ENCODE measurements around the gene ILK. TPM values are rescaled to one million over a fixed set of nuclear protein-coding genes. Genes with fewer than 3 reads are reported as not detected.
A peak's percentile ranks its signal among the peaks of the same experiment; 100 is the strongest.

ILK gene
- total and polyA plus RNA-seq, 2 of the 13 experiments (the other 11 are each of a cell fraction or from before 2014, with no cell fraction given): 70.3 to 108 TPM

GRCh38 chr11:6604081-6604626, 580 bp downstream of the ILK start (continued):
- TF ChIP-seq EED (CRISPR knock-in tag; IDR thresholded peaks at IDR 0.05) (no peak), EEA1 (CRISPR knock-in tag; IDR thresholded peaks at IDR 0.05; ENCODE audit: borderline replicate concordance) (no peak), NFE2L1 (CRISPR knock-in tag; IDR thresholded peaks at IDR 0.05; ENCODE audit: borderline replicate concordance) (no peak), ZBTB1 (CRISPR knock-in tag; IDR thresholded peaks at IDR 0.05; ENCODE audit: borderline replicate concordance) (no peak), KLF11 (CRISPR knock-in tag; IDR thresholded peaks at IDR 0.05) (no peak), ZNF501 (CRISPR knock-in tag; IDR thresholded peaks at IDR 0.05) (no peak), HNRNPH1 (optimal IDR thresholded peaks at IDR 0.05; ENCODE audit: low read depth, low read length) (no peak), ZNF549 (CRISPR knock-in tag; IDR thresholded peaks at IDR 0.05) (no peak), ZNF350 (CRISPR knock-in tag; IDR thresholded peaks at IDR 0.05; ENCODE audit: borderline replicate concordance, low read depth) (0 out of 2 replicates have a peak, but pooled peaks have one; percentile 22), ZKSCAN1 (IDR thresholded peaks at IDR 0.05; ENCODE audit: low read length) (no peak), ZNF569 (CRISPR knock-in tag; IDR thresholded peaks at IDR 0.05; ENCODE audit: borderline replicate concordance) (no peak), GATA4 (IDR thresholded peaks at IDR 0.05; ENCODE audit: borderline replicate concordance, low read depth) (peak; percentile 13; the same call in 1 of the 2 replicates), MEIS2 (CRISPR knock-in tag; IDR thresholded peaks at IDR 0.05) (no peak), ISL2 (CRISPR knock-in tag; IDR thresholded peaks at IDR 0.05) (no peak), GTF2F1 (IDR thresholded peaks at IDR 0.05; ENCODE audit: low read length) (no peak), ZKSCAN5 (CRISPR knock-in tag; IDR thresholded peaks at IDR 0.05) (no peak), CCDC6 (CRISPR knock-in tag; IDR thresholded peaks at IDR 0.05) (no peak; the same call in 1 of the 2 replicates), REPIN1 (CRISPR knock-in tag; IDR thresholded peaks at IDR 0.05; ENCODE audit: borderline replicate concordance, low read depth) (no peak)
- TF ChIP-seq, protein P1, sequence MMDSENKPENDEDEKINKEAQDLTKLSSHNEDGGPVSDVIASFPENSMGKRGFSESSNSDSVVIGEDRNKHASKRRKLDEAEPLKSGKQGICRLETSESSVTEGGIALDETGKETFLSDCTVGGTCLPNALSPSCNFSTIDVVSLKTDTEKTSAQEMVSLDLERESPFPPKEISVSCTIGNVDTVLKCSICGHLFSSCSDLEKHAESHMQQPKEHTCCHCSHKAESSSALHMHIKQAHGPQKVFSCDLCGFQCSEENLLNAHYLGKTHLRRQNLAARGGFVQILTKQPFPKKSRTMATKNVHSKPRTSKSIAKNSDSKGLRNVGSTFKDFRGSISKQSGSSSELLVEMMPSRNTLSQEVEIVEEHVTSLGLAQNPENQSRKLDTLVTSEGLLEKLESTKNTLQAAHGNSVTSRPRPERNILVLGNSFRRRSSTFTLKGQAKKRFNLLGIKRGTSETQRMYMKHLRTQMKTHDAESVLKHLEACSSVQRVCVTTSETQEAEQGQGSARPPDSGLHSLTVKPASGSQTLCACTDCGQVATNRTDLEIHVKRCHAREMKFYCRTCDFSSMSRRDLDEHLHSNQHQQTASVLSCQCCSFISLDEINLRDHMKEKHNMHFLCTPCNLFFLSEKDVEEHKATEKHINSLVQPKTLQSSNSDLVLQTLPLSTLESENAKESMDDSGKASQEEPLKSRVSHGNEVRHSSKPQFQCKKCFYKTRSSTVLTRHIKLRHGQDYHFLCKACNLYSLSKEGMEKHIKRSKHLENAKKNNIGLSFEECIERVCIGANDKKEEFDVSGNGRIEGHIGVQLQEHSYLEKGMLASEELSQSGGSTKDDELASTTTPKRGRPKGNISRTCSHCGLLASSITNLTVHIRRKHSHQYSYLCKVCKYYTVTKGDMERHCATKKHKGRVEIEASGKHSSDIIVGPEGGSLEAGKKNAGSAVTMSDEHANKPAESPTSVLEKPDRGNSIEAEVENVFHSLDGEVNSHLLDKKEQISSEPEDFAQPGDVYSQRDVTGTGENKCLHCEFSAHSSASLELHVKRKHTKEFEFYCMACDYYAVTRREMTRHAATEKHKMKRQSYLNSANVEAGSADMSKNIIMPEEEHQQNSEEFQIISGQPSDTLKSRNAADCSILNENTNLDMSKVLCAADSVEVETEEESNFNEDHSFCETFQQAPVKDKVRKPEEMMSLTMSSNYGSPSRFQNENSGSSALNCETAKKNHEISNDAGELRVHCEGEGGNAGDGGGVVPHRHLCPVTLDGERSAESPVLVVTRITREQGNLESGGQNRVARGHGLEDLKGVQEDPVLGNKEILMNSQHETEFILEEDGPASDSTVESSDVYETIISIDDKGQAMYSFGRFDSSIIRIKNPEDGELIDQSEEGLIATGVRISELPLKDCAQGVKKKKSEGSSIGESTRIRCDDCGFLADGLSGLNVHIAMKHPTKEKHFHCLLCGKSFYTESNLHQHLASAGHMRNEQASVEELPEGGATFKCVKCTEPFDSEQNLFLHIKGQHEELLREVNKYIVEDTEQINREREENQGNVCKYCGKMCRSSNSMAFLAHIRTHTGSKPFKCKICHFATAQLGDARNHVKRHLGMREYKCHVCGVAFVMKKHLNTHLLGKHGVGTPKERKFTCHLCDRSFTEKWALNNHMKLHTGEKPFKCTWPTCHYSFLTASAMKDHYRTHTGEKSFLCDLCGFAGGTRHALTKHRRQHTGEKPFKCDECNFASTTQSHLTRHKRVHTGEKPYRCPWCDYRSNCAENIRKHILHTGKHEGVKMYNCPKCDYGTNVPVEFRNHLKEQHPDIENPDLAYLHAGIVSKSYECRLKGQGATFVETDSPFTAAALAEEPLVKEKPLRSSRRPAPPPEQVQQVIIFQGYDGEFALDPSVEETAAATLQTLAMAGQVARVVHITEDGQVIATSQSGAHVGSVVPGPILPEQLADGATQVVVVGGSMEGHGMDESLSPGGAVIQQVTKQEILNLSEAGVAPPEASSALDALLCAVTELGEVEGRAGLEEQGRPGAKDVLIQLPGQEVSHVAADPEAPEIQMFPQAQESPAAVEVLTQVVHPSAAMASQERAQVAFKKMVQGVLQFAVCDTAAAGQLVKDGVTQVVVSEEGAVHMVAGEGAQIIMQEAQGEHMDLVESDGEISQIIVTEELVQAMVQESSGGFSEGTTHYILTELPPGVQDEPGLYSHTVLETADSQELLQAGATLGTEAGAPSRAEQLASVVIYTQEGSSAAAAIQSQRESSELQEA (CRISPR knock-in tag; IDR thresholded peaks at IDR 0.05; ENCODE audit: not compliant biosample characterization): no peak
- TF ChIP-seq, protein P2, sequence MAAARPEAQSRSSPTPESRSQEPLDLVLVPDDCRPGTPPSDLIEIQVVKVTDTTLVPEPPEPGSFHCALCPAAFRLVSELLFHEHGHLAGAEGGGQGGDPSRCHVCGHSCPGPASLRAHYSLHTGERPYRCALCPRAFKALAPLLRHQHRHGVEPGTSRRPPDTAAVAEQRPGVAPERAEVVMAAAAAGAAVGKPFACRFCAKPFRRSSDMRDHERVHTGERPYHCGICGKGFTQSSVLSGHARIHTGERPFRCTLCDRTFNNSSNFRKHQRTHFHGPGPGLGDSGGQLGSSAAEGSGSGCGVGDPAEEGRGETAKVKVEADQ (CRISPR knock-in tag; IDR thresholded peaks at IDR 0.05; ENCODE audit: borderline replicate concordance): no peak
- TF ChIP-seq, protein P3, sequence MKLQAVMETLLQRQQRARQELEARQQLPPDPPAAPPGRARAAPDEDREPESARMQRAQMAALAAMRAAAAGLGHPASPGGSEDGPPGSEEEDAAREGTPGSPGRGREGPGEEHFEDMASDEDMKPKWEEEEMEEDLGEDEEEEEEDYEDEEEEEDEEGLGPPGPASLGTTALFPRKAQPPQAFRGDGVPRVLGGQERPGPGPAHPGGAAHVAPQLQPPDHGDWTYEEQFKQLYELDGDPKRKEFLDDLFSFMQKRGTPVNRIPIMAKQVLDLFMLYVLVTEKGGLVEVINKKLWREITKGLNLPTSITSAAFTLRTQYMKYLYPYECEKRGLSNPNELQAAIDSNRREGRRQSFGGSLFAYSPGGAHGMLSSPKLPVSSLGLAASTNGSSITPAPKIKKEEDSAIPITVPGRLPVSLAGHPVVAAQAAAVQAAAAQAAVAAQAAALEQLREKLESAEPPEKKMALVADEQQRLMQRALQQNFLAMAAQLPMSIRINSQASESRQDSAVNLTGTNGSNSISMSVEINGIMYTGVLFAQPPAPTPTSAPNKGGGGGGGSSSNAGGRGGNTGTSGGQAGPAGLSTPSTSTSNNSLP (IDR thresholded peaks at IDR 0.05; ENCODE audit: low read depth, low read length): no peak
